GM12878 (cell line): ENCODE measurements around the gene NFIX. TPM values are rescaled to one million over a fixed set of nuclear protein-coding genes. Genes with fewer than 3 reads are reported as not detected.

Experiments
- ATAC-seq: fragments of 200-7000 bp; cut with Tn5 transposase; 3 replicates; pipeline ENCODE4 v1.9.1; 2020; ENCODE audit warnings: mild to moderate bottlenecking, moderate library complexity
- BruUV-seq: library from RNA; stranded (reverse); fragments of 400-500 nt; replicated peaks from 2 replicates; lab custom pipeline; 2021; lab: Mats Ljungman, UMichigan
- CTCF ChIA-PET: fragments of 300-600 bp; sonication (Branson Sonifier 250); formaldehyde crosslinking; extraction: SDS; loops from one replicate; lab custom pipeline; 2021; ENCODE audit warnings: inconsistent platforms; lab: Yijun Ruan, JAX
- POLR2A ChIA-PET: fragments of 350-600 bp; formaldehyde crosslinking; extraction: SDS; loops from one replicate; lab custom pipeline; 2021; ENCODE audit warnings: inconsistent platforms; lab: Charles Lee
- RAD21 ChIA-PET: fragments of 300-600 bp; sonication (Branson Sonifier 250); formaldehyde crosslinking; loops from one replicate; lab custom pipeline; 2023; ENCODE audit warnings: antibody characterized with exemption; ENCODE audit not compliant: unreplicated experiment; lab: Charles Lee
- SMC1A ChIA-PET: fragments of 300-600 bp; sonication (Branson Sonifier 250); formaldehyde crosslinking; loops from one replicate; lab custom pipeline; 2023; ENCODE audit not compliant: unreplicated experiment, uncharacterized antibody; lab: Charles Lee
- DNase-seq: peaks from one replicate; pipeline ENCODE4 v3.0.0-alpha.2; 2011; ENCODE audit warnings: low read depth, low spot score
- FAIRE-seq: peaks from 3 replicates; lab custom pipeline; 2011; peaks lifted over from hg19 to GRCh38; lab: Jason Lieb, UNC
- H2AFZ ChIP-seq: 2 replicates; pipeline ENCODE4 v1.6.0; 2011; ENCODE audit warnings: low read depth, low read length, control low read depth; ENCODE audit not compliant: control insufficient read depth
- H3K27ac ChIP-seq: 2 replicates; pipeline ENCODE4 v1.5.1; 2011; ENCODE audit warnings: control low read depth; ENCODE audit not compliant: control insufficient read depth, insufficient read depth
- H3K27me3 ChIP-seq, 2 experiments: replicated peaks in 1 of 2; 2 replicates each; pipeline versions ENCODE4 v1.6.0 to v1.6.1; 2011; ENCODE audit warnings: low read length in 1 of 2; ENCODE audit not compliant: control insufficient read depth in 2 of 2, insufficient read depth in 2 of 2
- H3K36me3 ChIP-seq, 2 experiments: 2 replicates each; pipeline ENCODE4 v1.5.1; 2011; ENCODE audit warnings: low read length in 1 of 2; ENCODE audit not compliant: control insufficient read depth in 2 of 2, insufficient read depth in 2 of 2
- H3K4me1 ChIP-seq: 2 replicates; pipeline ENCODE4 v1.6.1; 2011; ENCODE audit warnings: mild to moderate bottlenecking, low read length, moderate library complexity, mixed read lengths; ENCODE audit not compliant: control insufficient read depth, insufficient read depth
- H3K4me2 ChIP-seq: 2 replicates; pipeline ENCODE4 v1.6.0; 2011; ENCODE audit warnings: control low read depth; ENCODE audit not compliant: control insufficient read depth, insufficient read depth
- H3K4me3 ChIP-seq: fragments of 200-600 bp; sonication (generic); 2 replicates; pipeline ENCODE4 v1.5.1; 2016
- H3K79me2 ChIP-seq: 2 replicates; pipeline ENCODE4 v1.6.0; 2011; ENCODE audit warnings: low read length; ENCODE audit not compliant: control insufficient read depth, insufficient read depth
- H3K9ac ChIP-seq: 2 replicates; pipeline ENCODE4 v1.8.0; 2011; ENCODE audit warnings: low read length, control low read depth, mixed read lengths; ENCODE audit not compliant: control insufficient read depth, insufficient read depth
- H3K9me3 ChIP-seq: replicated peaks from 3 replicates; pipeline ENCODE4 v1.5.1; 2011; ENCODE audit warnings: mild to moderate bottlenecking, low read length; ENCODE audit not compliant: control insufficient read depth, insufficient read depth
- H4K20me1 ChIP-seq: 2 replicates; pipeline ENCODE4 v1.6.0; 2011; ENCODE audit not compliant: control insufficient read depth, insufficient read depth
- BCL11A ChIP-seq: IDR thresholded peaks from 2 replicates; pipeline ENCODE4 v1.6.1; 2011; ENCODE audit warnings: low read depth, low read length
- E2F8 ChIP-seq: fragments of 450-650 bp; IDR thresholded peaks from 2 replicates; pipeline ENCODE4 v1.6.1; 2018; ENCODE audit warnings: mild to moderate bottlenecking, low read depth, moderate library complexity; ENCODE audit not compliant: partially characterized antibody
- E4F1 ChIP-seq: fragments of 450-650 bp; IDR thresholded peaks from 2 replicates; pipeline ENCODE4 v1.6.1; 2018; ENCODE audit warnings: borderline replicate concordance, mild to moderate bottlenecking; ENCODE audit not compliant: partially characterized antibody
- GABPA ChIP-seq: IDR thresholded peaks from 2 replicates; pipeline ENCODE4 v1.6.1; 2014; ENCODE audit warnings: antibody characterized with exemption, low read depth, mild to moderate bottlenecking, inconsistent platforms
- MXI1 ChIP-seq: fragments of 150-350 bp; IDR thresholded peaks from 2 replicates; pipeline ENCODE4 v1.6.1; 2011; ENCODE audit warnings: low read depth, mild to moderate bottlenecking, inconsistent platforms, low read length, improper control_type of control experiment
- NFXL1 ChIP-seq: fragments of 450-650 bp; IDR thresholded peaks from 2 replicates; pipeline ENCODE4 v1.6.1; 2017; ENCODE audit warnings: antibody characterized with exemption, mild to moderate bottlenecking, borderline replicate concordance
- PAX5 ChIP-seq: IDR thresholded peaks from 2 replicates; pipeline ENCODE4 v1.6.1; 2011; ENCODE audit warnings: low read depth, low read length, borderline replicate concordance
- POU2F2 ChIP-seq: IDR thresholded peaks from 3 replicates; pipeline ENCODE4 v1.6.1; 2011; ENCODE audit warnings: low read depth, mild to moderate bottlenecking, low read length, borderline replicate concordance
- RCOR1 ChIP-seq: conservative IDR thresholded peaks from 2 replicates; pipeline ENCODE4 v1.6.1; 2012; ENCODE audit warnings: low read depth, low read length, improper control_type of control experiment
- RELA ChIP-seq: fragments of 450-650 bp; IDR thresholded peaks from 2 replicates; pipeline ENCODE4 v1.8.0; 2014; ENCODE audit warnings: borderline replicate concordance; ENCODE audit not compliant: partially characterized antibody
- RELB ChIP-seq: fragments of 450-650 bp; IDR thresholded peaks from 2 replicates; pipeline ENCODE4 v1.6.1; 2017; ENCODE audit warnings: low read depth, mild to moderate bottlenecking, moderate library complexity
- SIX5 ChIP-seq: IDR thresholded peaks from 2 replicates; pipeline ENCODE4 v1.6.1; 2011; ENCODE audit warnings: mild to moderate bottlenecking, low read depth, low read length, moderate library complexity; ENCODE audit not compliant: severe bottlenecking
- SMC3 ChIP-seq: IDR thresholded peaks from 2 replicates; pipeline ENCODE4 v1.6.1; 2011; ENCODE audit warnings: low read length, improper control_type of control experiment, borderline replicate concordance
- SUPT20H ChIP-seq: IDR thresholded peaks from 2 replicates; pipeline ENCODE4 v1.6.1; 2011; ENCODE audit warnings: low read depth, mild to moderate bottlenecking, low read length, moderate library complexity, borderline replicate concordance; ENCODE audit not compliant: control insufficient read depth
- ZNF217 ChIP-seq: fragments of 450-650 bp; IDR thresholded peaks from 2 replicates; pipeline ENCODE4 v1.6.1; 2017; ENCODE audit warnings: antibody characterized with exemption, mild to moderate bottlenecking
- WGBS: methylation state at CpG from one replicate; pipeline ENCODE4 v1.1.6; 2016; ENCODE audit warnings: low lambda C conversion rate; ENCODE audit not compliant: insufficient replicate concordance, insufficient coverage; ENCODE audit errors: missing lambda C conversion rate; 5-methylcytosine and 5-hydroxymethylcytosine counted together
- in situ Hi-C: fragments of 300-500 bp; cut with MboI; formaldehyde crosslinking; loops from 9 replicates; pipeline ENCODE4 v1.14.3; 2018; ENCODE audit warnings: mixed read lengths
- intact Hi-C: fragments of 100-400 bp; cut with micrococcal nuclease; formaldehyde crosslinking; loops from one replicate; pipeline ENCODE4 v1.14.2; 2022; ENCODE audit not compliant: unreplicated experiment
- polyA plus RNA-seq, 11 experiments: library from polyadenylated mRNA; depleted of rRNA in 4 of 11; unstranded in 6 of 11; stranded (reverse) in 5 of 11; fragments of >200 nt; fragmentation: Nextera tagmentation in 4 of 11; fragmentation: Illumina TruSeq in 1 of 11; extraction: Ambion mirVana in 4 of 11; extraction: Trizol in 1 of 11; gene quantifications; 1 replicate in 1 of 11; 2 replicates in 10 of 11; pipeline versions ENCODE4 v1.2.1 to v1.2.3, GENCODE V29; 2011 to 2016; ENCODE audit warnings: inconsistent platforms in 2 of 11, missing spikeins in 2 of 11, low read depth in 1 of 11
- total RNA-seq, 4 experiments: library from RNA; depleted of rRNA in 3 of 4; stranded (reverse); fragments of >200 nt in 3 of 4; fragmentation: Illumina TruSeq in 1 of 4; extraction: Trizol in 1 of 4; gene quantifications; 2 replicates each; pipeline versions ENCODE4 v1.2.1 to v1.2.3, GENCODE V29; 2013 to 2021

NFIX gene
- total and polyA plus RNA-seq, 10 of the 15 experiments (the other 5 are each of a cell fraction or from before 2014, with no cell fraction given), result 0.02 to 2.2 (median 0.28) TPM

- no TSS peak for BruUV-seq
- ChIA-PET RAD21 (interaction anchor here (1.0 kb wide), 1 partner anchor 92 kb away, joined by 3 read pairs; no protein-coding TSS in a partner anchor), CTCF (interaction anchor here (2.5 kb wide), 1 partner anchor 91 kb away, joined by 7 read pairs; no protein-coding TSS in a partner anchor), SMC1A (no interaction called here), POLR2A (no interaction called here)
- no peaks in the 10 kb centered on the region for H3K4me1 ChIP-seq
- H3K36me3 ChIP-seq, result no peaks in the 10 kb centered on the region
- no peaks in the 10 kb centered on the region for H3K9me3 ChIP-seq
- 41% methylated on average over 5 of the region's 7 CpGs for WGBS
- no peak overlapping the region for H3K4me2 ChIP-seq
- in situ Hi-C loops, result loop anchor here (10.0 kb wide), 1 partner anchor 295 kb away; no protein-coding TSS in a partner anchor
- no peaks in the 10 kb centered on the region for H3K27me3 ChIP-seq
- H3K4me3 ChIP-seq, result no peak overlapping the region
- DNase-seq, result no peak
- no peak overlapping the region for H3K27ac ChIP-seq
- FAIRE-seq, result no peak
- intact Hi-C loops, result no loop called here
- H4K20me1 ChIP-seq, result no peaks in the 10 kb centered on the region
- TF ChIP-seq GABPA (no peak), MXI1 (no peak), SMC3 (no peak), E4F1 (no peak), E2F8 (no peak), SIX5 (no peak), RELA (no peak), RELB (no peak), RCOR1 (no peak), POU2F2 (no peak), NFXL1 (no peak), ZNF217 (no peak), SUPT20H (no peak), BCL11A (no peak), PAX5 (no peak)
- no peaks in the 10 kb centered on the region for H3K79me2 ChIP-seq
- H3K9ac ChIP-seq, result no peak overlapping the region
- no peak overlapping the region for H2AFZ ChIP-seq
- no peak for ATAC-seq
Measured at GRCh38 chr19:12970070-12970820, 25.0 kb upstream of the NFIX start.
